Testis (tissue), 2 donors: ENCODE data around the gene CAMTA1.

Source experiments
- CTCF ChIP-seq, 3 experiments: fragments of 450-650 bp in 2 of 3; fragments of 200-600 bp in 1 of 3; sonication (generic) in 1 of 3; IDR thresholded peaks; one replicate each; pipeline ENCODE4 v1.5.1; 2016 to 2019; ENCODE audit warnings: antibody characterized with exemption in 3 of 3, mild to moderate bottlenecking in 2 of 3, moderate library complexity in 1 of 3
- POLR2A ChIP-seq: fragments of 450-650 bp; IDR thresholded peaks from one replicate; pipeline ENCODE4 v1.6.1; 2017; ENCODE audit warnings: antibody characterized with exemption, mild to moderate bottlenecking, moderate library complexity

- TF ChIP-seq POLR2A (no peak), CTCF (IDR thresholded peaks at IDR 0.05) (no peak)
These were observed 811.1 kb downstream of the CAMTA1 start for GRCh38 chr1:7596126-7596965.
